GM18499 (cell line): ENCODE data around the gene KDM2A.
"Not testable (repeated sequence)": the region's sequence is repeated elsewhere in the genome, so short reads cannot be mapped to it uniquely, and the experiment has no call there.

Experiments used
- ATAC-seq: cut with Tn5 transposase; IDR thresholded peaks from one replicate; pipeline ENCODE4 v1.9.1; 2021; ENCODE audit warnings: moderate number of reproducible peaks; ENCODE audit not compliant: insufficient read depth, unreplicated experiment

Gene KDM2A

GRCh38 chr11:67117176-67117575 is 1.9 kb upstream of the KDM2A start:
- no peak for ATAC-seq

- ATAC-seq, result no peak
Observed at GRCh38 chr11:67117672-67118180, 1.3 kb upstream of the KDM2A start.

GRCh38 chr11:67118181-67118766 is 789 bp upstream of the KDM2A start:
- ATAC-seq, result no peak

- ATAC-seq, result no peak
Observed at GRCh38 chr11:67119585-67120391, 725 bp downstream of the KDM2A start.

GRCh38 chr11:67120456-67120855 is 1.4 kb downstream of the KDM2A start:
- ATAC-seq, result no peak

GRCh38 chr11:67120881-67121710 is 2.0 kb downstream of the KDM2A start:
- ATAC-seq, result no peak

GRCh38 chr11:67123801-67124200 is 4.7 kb downstream of the KDM2A start:
- ATAC-seq, result not testable (repeated sequence)

- ATAC-seq, result not testable (repeated sequence)
Observed at GRCh38 chr11:67126243-67126642, 7.2 kb downstream of the KDM2A start.

GRCh38 chr11:67126986-67127385 is 7.9 kb downstream of the KDM2A start:
- ATAC-seq, result no peak

- ATAC-seq, result not testable (repeated sequence)
Observed at GRCh38 chr11:67130861-67131260, 11.8 kb downstream of the KDM2A start.

GRCh38 chr11:67136156-67136555 is 17.1 kb downstream of the KDM2A start:
- no peak for ATAC-seq

- ATAC-seq, result no peak
Observed at GRCh38 chr11:67138922-67139321, 19.9 kb downstream of the KDM2A start.

GRCh38 chr11:67146516-67147226 is 27.6 kb downstream of the KDM2A start:
- ATAC-seq, result no peak

- no peak for ATAC-seq
Observed at GRCh38 chr11:67153971-67154370, 34.9 kb downstream of the KDM2A start.

- no peak for ATAC-seq
Observed at GRCh38 chr11:67154726-67155125, 35.7 kb downstream of the KDM2A start.

- ATAC-seq, result no peak
Observed at GRCh38 chr11:67157691-67158090, 38.6 kb downstream of the KDM2A start.

GRCh38 chr11:67158221-67158620 is 39.2 kb downstream of the KDM2A start:
- ATAC-seq, result no peak

GRCh38 chr11:67160045-67160444 is 41.0 kb downstream of the KDM2A start:
- no peak for ATAC-seq

- no peak for ATAC-seq
Observed at GRCh38 chr11:67160872-67161783, 42.1 kb downstream of the KDM2A start.
